ENCODE results near the gene COX7B.

COX7B gene

GRCh38 chrX:77922787-77923186 is 23.5 kb downstream of the COX7B start:
- Histone ChIP-seq H2AFZ (ENCODE audit: low read depth, low read length) (no peak overlapping the region), H3K79me2 (ENCODE audit: low read length) (peaks cover 4% of the 10 kb centered on the region; the same call in 1 of the 2 replicates), H3K27me3 (ENCODE audit: low read depth, low read length) (no peaks in the 10 kb centered on the region), H3K4me2 (ENCODE audit: low read length) (no peak overlapping the region), H3K9me3 (ENCODE audit: insufficient read depth, low read length) (no peaks in the 10 kb centered on the region), H4K20me1 (ENCODE audit: insufficient read depth, low read length) (no peaks in the 10 kb centered on the region), H3K4me3 (ENCODE audit: low read length) (no peak overlapping the region), H3K27ac (ENCODE audit: low read length) (no peak overlapping the region), H3K36me3 (replicated peaks; ENCODE audit: low read depth, low read length) (no peaks in the 10 kb centered on the region), H3K9ac (ENCODE audit: low read length) (no peak overlapping the region), H3K4me1 (ENCODE audit: low read length) (peaks cover 13% of the 10 kb centered on the region; the same call in 1 of the 2 replicates)
- no peak for TF ChIP-seq CTCF (IDR thresholded peaks at IDR 0.05; ENCODE audit: low read depth, low read length)
- no peak for TF ChIP-seq EZH2phosphoT487 (IDR thresholded peaks at IDR 0.05; ENCODE audit: low read depth)

DNA sequence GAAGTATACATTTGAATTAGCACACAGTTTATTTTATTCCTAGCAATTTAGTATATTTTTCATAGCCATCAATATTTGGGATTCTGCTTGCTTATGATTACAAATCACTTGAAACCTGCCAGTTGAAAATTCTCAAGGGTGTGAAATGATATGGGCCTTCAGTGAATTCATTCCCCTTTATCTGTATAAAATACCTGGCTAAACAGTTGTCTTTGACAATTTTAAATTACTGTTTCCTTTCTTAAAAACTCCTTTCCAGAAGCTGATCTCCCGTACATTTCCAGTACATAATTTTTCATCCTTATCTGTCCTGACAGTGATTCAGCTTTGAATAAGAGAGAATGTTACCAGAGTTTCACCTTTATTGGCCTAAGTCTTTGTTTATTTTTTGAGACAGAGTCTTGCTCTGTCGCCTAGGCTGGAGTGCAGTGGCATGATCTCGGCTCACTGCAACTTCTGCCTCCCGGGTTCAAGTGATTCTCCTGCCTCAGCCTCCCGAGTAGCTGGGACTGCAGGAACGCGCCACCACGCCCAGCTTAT is 25.1 kb downstream of the COX7B start:
- no peak for TF ChIP-seq CTCF (IDR thresholded peaks at IDR 0.05; ENCODE audit: low read depth, low read length)
- TF ChIP-seq EZH2phosphoT487 (IDR thresholded peaks at IDR 0.05; ENCODE audit: low read depth): no peak
- Histone ChIP-seq H3K27ac (ENCODE audit: low read length) (no peak overlapping the region), H3K27me3 (ENCODE audit: low read depth, low read length) (no peaks in the 10 kb centered on the region), H3K36me3 (replicated peaks; ENCODE audit: low read depth, low read length) (no peaks in the 10 kb centered on the region), H3K4me3 (ENCODE audit: low read length) (no peak overlapping the region), H3K4me2 (ENCODE audit: low read length) (no peak overlapping the region), H3K79me2 (ENCODE audit: low read length) (peaks cover 4% of the 10 kb centered on the region; the same call in 1 of the 2 replicates), H2AFZ (ENCODE audit: low read depth, low read length) (no peak overlapping the region), H4K20me1 (ENCODE audit: insufficient read depth, low read length) (no peaks in the 10 kb centered on the region), H3K4me1 (ENCODE audit: low read length) (peaks cover 9% of the 10 kb centered on the region; the same call in 1 of the 2 replicates), H3K9ac (ENCODE audit: low read length) (no peak overlapping the region), H3K9me3 (ENCODE audit: insufficient read depth, low read length) (no peaks in the 10 kb centered on the region)

- Histone ChIP-seq H3K4me3 (ENCODE audit: low read length) (no peak overlapping the region), H3K4me1 (ENCODE audit: low read length) (peaks cover 5% of the 10 kb centered on the region; the same call in 1 of the 2 replicates), H4K20me1 (ENCODE audit: insufficient read depth, low read length) (no peaks in the 10 kb centered on the region), H3K36me3 (replicated peaks; ENCODE audit: low read depth, low read length) (no peaks in the 10 kb centered on the region), H3K4me2 (ENCODE audit: low read length) (peak overlapping the region; percentile 49), H3K9me3 (ENCODE audit: insufficient read depth, low read length) (no peaks in the 10 kb centered on the region), H3K79me2 (ENCODE audit: low read length) (peaks cover 4% of the 10 kb centered on the region; the same call in 1 of the 2 replicates), H3K27me3 (ENCODE audit: low read depth, low read length) (no peaks in the 10 kb centered on the region), H3K27ac (ENCODE audit: low read length) (no peak overlapping the region), H3K9ac (ENCODE audit: low read length) (no peak overlapping the region), H2AFZ (ENCODE audit: low read depth, low read length) (no peak overlapping the region)
- no peak for TF ChIP-seq EZH2phosphoT487 (IDR thresholded peaks at IDR 0.05; ENCODE audit: low read depth)
- no peak for TF ChIP-seq CTCF (IDR thresholded peaks at IDR 0.05; ENCODE audit: low read depth, low read length)
Observed at GRCh38 chrX:77925764-77926163, 26.5 kb downstream of the COX7B start.

- no peak overlapping the region for H3K9ac ChIP-seq (ENCODE audit: low read length)
- H2AFZ ChIP-seq (ENCODE audit: low read depth, low read length): no peak overlapping the region
- H3K36me3 ChIP-seq (replicated peaks; ENCODE audit: low read depth, low read length): no peaks in the 10 kb centered on the region
- peaks cover 5% of the 10 kb centered on the region; the same call in 1 of the 2 replicates for H3K4me1 ChIP-seq (ENCODE audit: low read length)
- no peaks in the 10 kb centered on the region for H3K27me3 ChIP-seq (ENCODE audit: low read depth, low read length)
- no peaks in the 10 kb centered on the region for H3K9me3 ChIP-seq (ENCODE audit: insufficient read depth, low read length)
- H4K20me1 ChIP-seq (ENCODE audit: insufficient read depth, low read length): no peaks in the 10 kb centered on the region
- H3K4me2 ChIP-seq (ENCODE audit: low read length): no peak overlapping the region
- TF ChIP-seq EZH2phosphoT487 (IDR thresholded peaks at IDR 0.05; ENCODE audit: low read depth) (no peak), CTCF (IDR thresholded peaks at IDR 0.05; ENCODE audit: low read depth, low read length) (no peak)
- H3K27ac ChIP-seq (ENCODE audit: low read length): no peak overlapping the region
- H3K79me2 ChIP-seq (ENCODE audit: low read length): no peaks in the 10 kb centered on the region
- H3K4me3 ChIP-seq (ENCODE audit: low read length): no peak overlapping the region
Observed at GRCh38 chrX:77930581-77930980, 31.3 kb downstream of the COX7B start.

All from OCI-LY3 (cell line).